ENCODE data around the gene FAM78B. TPM values are rescaled to one million over a fixed set of nuclear protein-coding genes. Genes with fewer than 3 reads are reported as not detected.

The FAM78B gene
- total RNA-seq (2014; rRNA removed; shearing (Covaris generic); ENCODE audit: low replicate concordance) = 0.30 TPM in 1 of 2 replicates, not detected in the other

GRCh38 chr1:166166698-166167571 is at the start of gene FAM78B:
Gene FAM78B (minus strand): TSS chr1:166167001. CDS start chr1:166166248, 753 bp downstream.
- Histone ChIP-seq H3K4me3 (peak within 1 kb of the TSS; percentile 51), H3K36me3 (no peaks in the 10 kb centered on the region), H3K27me3 (peaks cover 39% of the 10 kb centered on the region), H3K9me3 (no peaks in the 10 kb centered on the region)
- DNase-seq = peak; percentile 68

DNA sequence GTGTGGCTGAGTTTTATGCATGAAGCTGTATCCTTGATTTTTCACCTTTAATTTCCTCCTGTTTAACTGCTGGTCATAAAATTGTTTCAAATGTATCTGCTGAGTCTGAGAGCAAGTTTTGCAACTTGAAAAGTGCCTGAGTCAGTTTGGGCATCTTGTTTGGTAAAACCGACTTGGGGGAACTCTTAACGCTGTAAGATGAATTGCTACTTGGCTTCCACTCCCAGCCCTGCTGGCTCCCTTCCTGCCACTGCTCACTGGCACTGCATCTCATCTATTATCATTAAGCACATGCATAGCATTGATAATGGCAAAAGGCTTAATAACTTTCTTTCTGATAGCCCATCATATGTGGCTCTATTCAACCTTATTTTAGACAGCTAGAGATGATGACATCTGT is 35.7 kb upstream of the FAM78B start:
- no peak for DNase-seq
- H3K9me3 ChIP-seq = no peaks in the 10 kb centered on the region
- no peaks in the 10 kb centered on the region; the same call in 1 of the 2 replicates for H3K27me3 ChIP-seq
- H3K4me3 ChIP-seq = no peak overlapping the region
- no peaks in the 10 kb centered on the region for H3K36me3 ChIP-seq

- DNase-seq = no peak
- Histone ChIP-seq H3K27me3 (no peaks in the 10 kb centered on the region; the same call in 1 of the 2 replicates), H3K9me3 (no peaks in the 10 kb centered on the region), H3K36me3 (no peaks in the 10 kb centered on the region), H3K4me3 (no peak overlapping the region)
Measured at GRCh38 chr1:166200743-166201142, 33.9 kb upstream of the FAM78B start.

GRCh38 chr1:166197597-166197996 is 30.8 kb upstream of the FAM78B start:
- DNase-seq = peak; percentile 8
- H3K27me3 ChIP-seq = no peaks in the 10 kb centered on the region; the same call in 1 of the 2 replicates
- no peak overlapping the region for H3K4me3 ChIP-seq
- no peaks in the 10 kb centered on the region for H3K36me3 ChIP-seq
- H3K9me3 ChIP-seq = no peaks in the 10 kb centered on the region

DNA sequence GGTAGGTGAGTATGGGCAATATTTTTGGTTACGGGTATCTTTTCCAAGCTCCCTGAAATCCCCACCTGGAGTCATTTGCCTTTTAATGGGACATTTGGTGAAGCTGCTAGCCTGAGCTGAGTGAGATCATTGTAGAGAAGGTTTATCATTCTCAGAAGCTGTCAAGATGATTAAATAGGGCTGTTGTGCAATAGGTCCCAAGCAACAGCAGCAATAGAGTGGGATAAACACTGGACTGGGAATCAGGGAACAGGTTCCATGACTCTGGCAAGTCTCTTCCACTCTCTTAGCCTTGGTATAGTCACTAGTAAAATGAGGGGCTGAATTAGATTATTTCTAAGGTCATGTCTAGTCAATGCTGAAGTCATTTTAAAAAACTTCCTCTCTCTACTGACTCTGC is 30.3 kb upstream of the FAM78B start:
- Histone ChIP-seq H3K9me3 (no peaks in the 10 kb centered on the region), H3K36me3 (no peaks in the 10 kb centered on the region), H3K27me3 (no peaks in the 10 kb centered on the region; the same call in 1 of the 2 replicates), H3K4me3 (no peak overlapping the region)
- DNase-seq = no peak

GRCh38 chr1:166193057-166193698 is 26.4 kb upstream of the FAM78B start:
- Histone ChIP-seq H3K4me3 (no peak overlapping the region), H3K27me3 (no peaks in the 10 kb centered on the region; the same call in 1 of the 2 replicates), H3K36me3 (no peaks in the 10 kb centered on the region), H3K9me3 (no peaks in the 10 kb centered on the region)
- no peak for DNase-seq

DNA sequence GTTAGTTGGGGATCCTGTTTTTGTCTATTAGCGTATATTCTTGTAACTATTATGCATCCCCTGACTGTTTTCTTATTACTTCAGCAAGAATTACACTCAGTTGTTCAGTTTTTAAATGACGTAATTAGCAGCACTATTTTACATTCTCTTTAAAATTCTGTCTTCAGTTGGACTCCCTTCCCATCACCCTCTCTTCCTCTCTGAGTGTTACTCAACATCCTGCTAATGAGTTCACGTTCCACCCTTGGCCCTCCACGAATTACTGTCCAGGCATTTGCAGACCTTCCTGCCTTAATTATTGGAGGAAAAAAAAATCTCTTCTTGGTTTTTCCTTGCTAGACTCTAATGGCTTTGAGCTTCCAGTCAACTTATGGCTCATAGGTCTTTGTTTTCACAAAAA is 23.6 kb upstream of the FAM78B start:
- DNase-seq = no peak
- Histone ChIP-seq H3K27me3 (no peaks in the 10 kb centered on the region), H3K36me3 (no peaks in the 10 kb centered on the region), H3K9me3 (no peaks in the 10 kb centered on the region), H3K4me3 (no peak overlapping the region)

DNA sequence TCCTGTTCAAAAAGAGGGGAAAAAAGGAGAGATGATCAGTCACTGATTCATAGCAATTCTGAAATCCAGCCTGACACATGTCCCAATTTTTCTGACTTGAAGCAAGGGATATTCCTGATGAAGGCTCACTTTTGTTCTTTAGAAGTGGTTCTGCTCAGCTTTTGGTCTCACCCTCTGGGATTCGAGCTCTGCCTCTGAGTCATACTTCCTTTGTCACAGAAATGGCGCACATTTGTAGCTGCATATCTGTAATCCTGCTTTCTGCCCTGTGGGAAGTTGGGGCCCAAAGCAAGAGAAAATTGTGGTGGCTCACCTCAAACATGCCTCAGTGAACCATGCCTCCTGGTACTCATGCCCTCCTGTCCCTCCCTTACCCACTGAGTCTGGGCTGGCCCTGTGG is 22.3 kb upstream of the FAM78B start:
- H3K27me3 ChIP-seq = no peaks in the 10 kb centered on the region
- no peaks in the 10 kb centered on the region for H3K36me3 ChIP-seq
- H3K9me3 ChIP-seq = no peaks in the 10 kb centered on the region
- no peak for DNase-seq
- no peak overlapping the region for H3K4me3 ChIP-seq

GRCh38 chr1:166185526-166185925 is 18.7 kb upstream of the FAM78B start:
- Histone ChIP-seq H3K9me3 (no peaks in the 10 kb centered on the region), H3K36me3 (no peaks in the 10 kb centered on the region), H3K4me3 (no peak overlapping the region), H3K27me3 (no peaks in the 10 kb centered on the region)
- DNase-seq = no peak

GRCh38 chr1:166184897-166185296 is 18.1 kb upstream of the FAM78B start:
- no peak for DNase-seq
- no peak overlapping the region for H3K4me3 ChIP-seq
- H3K36me3 ChIP-seq = no peaks in the 10 kb centered on the region
- no peaks in the 10 kb centered on the region for H3K27me3 ChIP-seq
- H3K9me3 ChIP-seq = no peaks in the 10 kb centered on the region

- Histone ChIP-seq H3K9me3 (no peaks in the 10 kb centered on the region), H3K4me3 (no peak overlapping the region), H3K27me3 (no peaks in the 10 kb centered on the region), H3K36me3 (no peaks in the 10 kb centered on the region)
- no peak for DNase-seq
Measured at GRCh38 chr1:166184012-166184411, 17.2 kb upstream of the FAM78B start.

DNA sequence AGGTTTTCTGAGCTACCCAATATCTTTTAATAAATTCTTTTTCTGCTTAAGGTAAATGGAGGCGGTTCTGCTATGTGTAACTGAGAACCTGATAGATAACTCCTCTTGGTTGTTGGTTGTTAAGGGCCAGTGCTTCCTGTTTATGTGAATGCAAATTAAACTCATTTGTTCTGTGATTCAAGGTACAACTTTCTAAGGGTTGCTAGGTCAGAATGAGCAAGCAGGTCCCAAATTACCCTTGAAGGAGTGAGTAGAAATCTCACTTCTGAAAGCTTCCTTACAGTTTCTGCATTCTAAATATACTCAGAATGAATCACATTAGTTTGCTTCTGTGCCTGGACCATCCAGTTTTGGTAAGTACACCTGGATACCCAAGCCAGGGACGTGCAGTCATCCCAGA is 15.5 kb upstream of the FAM78B start:
- no peaks in the 10 kb centered on the region for H3K27me3 ChIP-seq
- H3K9me3 ChIP-seq = no peaks in the 10 kb centered on the region
- no peaks in the 10 kb centered on the region for H3K36me3 ChIP-seq
- no peak for DNase-seq
- no peak overlapping the region for H3K4me3 ChIP-seq

- H3K4me3 ChIP-seq = no peak overlapping the region
- H3K36me3 ChIP-seq = no peaks in the 10 kb centered on the region
- H3K9me3 ChIP-seq = no peaks in the 10 kb centered on the region
- DNase-seq = no peak
- no peaks in the 10 kb centered on the region for H3K27me3 ChIP-seq
Measured at GRCh38 chr1:166176416-166176815, 9.6 kb upstream of the FAM78B start.

DNA sequence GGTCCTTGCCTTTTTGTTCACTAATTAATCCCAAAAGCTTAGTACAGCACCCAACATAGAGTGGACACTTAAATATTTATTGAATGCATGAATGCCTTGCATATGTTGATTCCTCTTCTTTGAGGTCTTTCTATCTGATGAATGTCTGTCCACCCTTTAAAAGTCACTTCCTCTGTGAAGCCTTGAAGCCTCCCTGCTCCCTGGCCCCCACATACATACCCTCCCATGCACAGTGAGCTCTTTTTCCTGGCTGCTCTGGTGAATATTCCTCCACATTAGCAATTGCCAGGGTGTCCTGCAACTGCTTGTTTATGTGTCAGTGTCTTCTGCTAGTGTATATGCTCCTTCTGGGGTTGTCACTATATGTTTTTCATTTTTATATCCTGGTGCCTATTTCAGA is 8.2 kb upstream of the FAM78B start:
- no peak for DNase-seq
- Histone ChIP-seq H3K36me3 (no peaks in the 10 kb centered on the region), H3K4me3 (no peak overlapping the region), H3K9me3 (no peaks in the 10 kb centered on the region), H3K27me3 (no peaks in the 10 kb centered on the region)

GRCh38 chr1:166174108-166174507 is 7.3 kb upstream of the FAM78B start:
- Histone ChIP-seq H3K36me3 (no peaks in the 10 kb centered on the region), H3K27me3 (peaks cover 5% of the 10 kb centered on the region; the same call in 1 of the 2 replicates), H3K9me3 (no peaks in the 10 kb centered on the region), H3K4me3 (no peak overlapping the region)
- peak; percentile 30 for DNase-seq

DNA sequence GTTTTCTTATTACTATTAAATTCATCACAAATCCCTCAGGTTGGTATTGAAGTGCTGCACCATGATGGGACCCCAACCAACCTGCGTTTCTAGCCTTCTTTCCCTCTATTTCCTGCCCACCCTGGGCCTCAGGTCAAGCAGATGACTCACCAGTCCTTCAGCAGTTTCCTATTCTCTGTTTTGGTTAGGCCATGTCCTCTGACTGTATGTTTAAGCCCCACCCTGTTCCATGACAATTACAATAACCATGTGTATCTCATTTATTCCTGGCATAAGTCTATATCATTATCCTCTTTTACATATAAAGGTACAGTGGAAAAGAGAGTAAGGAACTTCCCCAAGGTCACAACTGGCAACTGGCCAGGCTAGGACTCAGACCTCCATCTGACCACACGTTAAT is 5.3 kb upstream of the FAM78B start:
- Histone ChIP-seq H3K4me3 (no peak overlapping the region), H3K9me3 (no peaks in the 10 kb centered on the region), H3K27me3 (peaks cover 5% of the 10 kb centered on the region; the same call in 1 of the 2 replicates), H3K36me3 (no peaks in the 10 kb centered on the region)
- DNase-seq = no peak

DNA sequence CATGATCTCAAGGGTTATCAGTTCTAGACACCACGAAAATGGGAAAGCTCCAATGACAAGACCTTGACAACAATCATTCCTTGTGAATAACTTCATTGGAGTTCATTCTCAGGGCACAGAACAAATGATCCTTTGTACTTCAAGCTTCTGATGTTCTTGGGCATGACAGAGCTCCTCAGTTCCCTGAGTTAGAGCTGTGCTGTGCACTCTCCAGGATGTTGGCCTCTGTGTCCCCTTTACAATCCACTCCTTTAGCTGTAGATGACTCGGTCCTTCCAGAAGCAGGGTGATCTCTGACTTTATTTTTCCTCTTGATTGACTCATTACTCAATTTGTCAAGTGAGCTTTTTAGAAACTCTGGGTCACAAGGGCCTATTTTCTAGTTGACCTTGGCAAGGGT is 3.9 kb upstream of the FAM78B start:
- no peak overlapping the region for H3K4me3 ChIP-seq
- no peak for DNase-seq
- H3K9me3 ChIP-seq = no peaks in the 10 kb centered on the region
- peaks cover 11% of the 10 kb centered on the region for H3K27me3 ChIP-seq
- no peaks in the 10 kb centered on the region for H3K36me3 ChIP-seq

- H3K9me3 ChIP-seq = no peaks in the 10 kb centered on the region
- no peak for DNase-seq
- no peak overlapping the region for H3K4me3 ChIP-seq
- no peaks in the 10 kb centered on the region for H3K36me3 ChIP-seq
- H3K27me3 ChIP-seq = peaks cover 17% of the 10 kb centered on the region
Measured at GRCh38 chr1:166170075-166170474, 3.3 kb upstream of the FAM78B start.
